ENCODE measurements around the gene SOCS4.
A peak's percentile ranks its signal among the peaks of the same experiment; 100 is the strongest.
"Not testable (repeated sequence)": the region's sequence is repeated elsewhere in the genome, so short reads cannot be mapped to it uniquely, and the experiment has no call there.

The SOCS4 gene

GRCh38 chr14:55051423-55052268, 24.6 kb downstream of the SOCS4 start, which contains the start of gene MAPK1IP1L:
MAPK1IP1L (plus strand) TSS chr14:55051647; CDS start chr14:55061684, 10,037 bp downstream.
- peak; percentile 76 to 83 for DNase-seq (ENCODE audit: low read depth in 2 of 2)

- no peak for DNase-seq (ENCODE audit: low read depth in 2 of 2)
Measured at GRCh38 chr14:55052269-55052930, 25.4 kb downstream of the SOCS4 start.

- DNase-seq (ENCODE audit: low read depth in 2 of 2), result no peak
Measured at GRCh38 chr14:55053018-55053417, 26.0 kb downstream of the SOCS4 start.

GRCh38 chr14:55053500-55053899, 26.5 kb downstream of the SOCS4 start:
- no peak for DNase-seq (ENCODE audit: low read depth in 2 of 2)

GRCh38 chr14:55054098-55054497, 27.1 kb downstream of the SOCS4 start:
- DNase-seq (ENCODE audit: low read depth in 2 of 2), result no peak

GRCh38 chr14:55057919-55058318, 30.9 kb downstream of the SOCS4 start:
- no peak for DNase-seq (ENCODE audit: low read depth in 2 of 2)

GRCh38 chr14:55059333-55059732, 32.3 kb downstream of the SOCS4 start:
- DNase-seq (ENCODE audit: low read depth in 2 of 2), result no peak

- DNase-seq (ENCODE audit: low read depth in 2 of 2), result no peak
Measured at GRCh38 chr14:55062517-55063351, 35.7 kb downstream of the SOCS4 start.

- DNase-seq (ENCODE audit: low read depth in 2 of 2), result not testable (repeated sequence)
Measured at GRCh38 chr14:55064896-55065295, 37.9 kb downstream of the SOCS4 start.

GRCh38 chr14:55065411-55065810, 38.4 kb downstream of the SOCS4 start:
- DNase-seq (ENCODE audit: low read depth in 2 of 2), result no peak

- DNase-seq (ENCODE audit: low read depth in 2 of 2), result no peak
Measured at GRCh38 chr14:55066223-55066622, 39.2 kb downstream of the SOCS4 start.

GRCh38 chr14:55070981-55071411, 44.0 kb downstream of the SOCS4 start:
- DNase-seq (ENCODE audit: low read depth in 2 of 2), result no peak

GRCh38 chr14:55071870-55072640, 45.0 kb downstream of the SOCS4 start:
- DNase-seq (ENCODE audit: low read depth in 2 of 2), result no peak

- DNase-seq (ENCODE audit: low read depth in 2 of 2), result no peak
Measured at GRCh38 chr14:55073856-55074255, 46.8 kb downstream of the SOCS4 start.

GRCh38 chr14:55074662-55075061, 47.6 kb downstream of the SOCS4 start:
- DNase-seq (ENCODE audit: low read depth in 2 of 2), result no peak

- DNase-seq (ENCODE audit: low read depth in 2 of 2), result no peak
Measured at GRCh38 chr14:55075628-55076175, 48.7 kb downstream of the SOCS4 start.

- DNase-seq (ENCODE audit: low read depth in 2 of 2), result no peak
Measured at GRCh38 chr14:55077170-55078151, 50.4 kb downstream of the SOCS4 start.

GRCh38 chr14:55079961-55080360, 52.9 kb downstream of the SOCS4 start:
- DNase-seq (ENCODE audit: low read depth in 2 of 2), result not testable (repeated sequence)

- DNase-seq (ENCODE audit: low read depth in 2 of 2), result no peak
Measured at GRCh38 chr14:55084401-55085059, 57.5 kb downstream of the SOCS4 start.

Data from stimulated activated CD4-positive, alpha-beta T cell treated with anti-CD3 and anti-CD28 coated beads, Interleukin-12 subunit alpha, Interleukin-12 subunit beta, amount 100 ng/mL, for 24 hours (primary cell).